NCI-H526 (cell line): ENCODE results near the gene LYZL1.
"Not testable (repeated sequence)": the region's sequence is repeated elsewhere in the genome, so short reads cannot be mapped to it uniquely, and the experiment has no call there.

Source experiments
- DNase-seq, 2 experiments: peaks; one replicate each; lab custom pipeline; 2025; lab: John Stamatoyannopoulos, UW

Gene LYZL1

GRCh38 chr10:29288906-29289305, at the start of gene LYZL1:
Gene LYZL1, plus strand, starts transcription at chr10:29289070. Its CDS starts 2,798 bp downstream, at chr10:29291868.
- not testable (repeated sequence) for DNase-seq

GRCh38 chr10:29239569-29240472, 49.0 kb upstream of the LYZL1 start:
- peak in 1 of 2 experiments; percentile 31 for DNase-seq

- DNase-seq = no peak
Measured at GRCh38 chr10:29240986-29241660, 47.7 kb upstream of the LYZL1 start.

- no peak for DNase-seq
Measured at GRCh38 chr10:29241925-29242324, 46.9 kb upstream of the LYZL1 start.

GRCh38 chr10:29243066-29243465, 45.8 kb upstream of the LYZL1 start:
- DNase-seq = no peak

GRCh38 chr10:29243750-29244149, 45.1 kb upstream of the LYZL1 start:
- DNase-seq = peak in 1 of 2 experiments; percentile 8

GRCh38 chr10:29244978-29245377, 43.9 kb upstream of the LYZL1 start:
- no peak for DNase-seq

GRCh38 chr10:29245476-29245875, 43.4 kb upstream of the LYZL1 start:
- no peak for DNase-seq

GRCh38 chr10:29246449-29246848, 42.4 kb upstream of the LYZL1 start:
- no peak for DNase-seq

GRCh38 chr10:29248158-29248557, 40.7 kb upstream of the LYZL1 start:
- no peak for DNase-seq

GRCh38 chr10:29249018-29249417, 39.9 kb upstream of the LYZL1 start:
- no peak for DNase-seq

- DNase-seq = no peak
Measured at GRCh38 chr10:29250066-29250465, 38.8 kb upstream of the LYZL1 start.

GRCh38 chr10:29252811-29253689, 35.8 kb upstream of the LYZL1 start:
- no peak for DNase-seq

- DNase-seq = no peak
Measured at GRCh38 chr10:29253690-29254029, 35.2 kb upstream of the LYZL1 start.

GRCh38 chr10:29254123-29255046, 34.5 kb upstream of the LYZL1 start:
- DNase-seq = no peak

- no peak for DNase-seq
Measured at GRCh38 chr10:29255104-29255503, 33.8 kb upstream of the LYZL1 start.

GRCh38 chr10:29256019-29256418, 32.9 kb upstream of the LYZL1 start:
- no peak for DNase-seq

- DNase-seq = no peak
Measured at GRCh38 chr10:29256586-29256985, 32.3 kb upstream of the LYZL1 start.

- DNase-seq = no peak
Measured at GRCh38 chr10:29257106-29257783, 31.6 kb upstream of the LYZL1 start.

- no peak for DNase-seq
Measured at GRCh38 chr10:29257784-29258135, 31.1 kb upstream of the LYZL1 start.

- DNase-seq = no peak
Measured at GRCh38 chr10:29259498-29259897, 29.4 kb upstream of the LYZL1 start.
